Right lung (tissue), 5 donors: ENCODE results near the gene FRMD5. TPM values are rescaled to one million over a fixed set of nuclear protein-coding genes. Genes with fewer than 3 reads are reported as not detected.
A peak's percentile ranks its signal among the peaks of the same experiment; 100 is the strongest.
"Not testable (repeated sequence)": the region's sequence is repeated elsewhere in the genome, so short reads cannot be mapped to it uniquely, and the experiment has no call there.

ENCODE experiments used
- DNase-seq, 2 donors: peaks; one replicate each; pipeline ENCODE4 v3.0.0-alpha.2; 2013
- polyA plus RNA-seq, 5 donors: library from polyadenylated mRNA; unstranded; fragments of 120-200 nt; gene quantifications; one replicate each; pipeline versions ENCODE4 v1.2.1 to v1.2.3, GENCODE V29; 2013; ENCODE audit warnings: inconsistent platforms in 1 of 5, low replicate concordance in 1 of 5; ENCODE audit not compliant: insufficient read length in 5 of 5, insufficient read depth in 1 of 5

The FRMD5 gene
- polyA plus RNA-seq, 5 donors, result 1.7 to 2.0 (median 1.8) TPM

DNA sequence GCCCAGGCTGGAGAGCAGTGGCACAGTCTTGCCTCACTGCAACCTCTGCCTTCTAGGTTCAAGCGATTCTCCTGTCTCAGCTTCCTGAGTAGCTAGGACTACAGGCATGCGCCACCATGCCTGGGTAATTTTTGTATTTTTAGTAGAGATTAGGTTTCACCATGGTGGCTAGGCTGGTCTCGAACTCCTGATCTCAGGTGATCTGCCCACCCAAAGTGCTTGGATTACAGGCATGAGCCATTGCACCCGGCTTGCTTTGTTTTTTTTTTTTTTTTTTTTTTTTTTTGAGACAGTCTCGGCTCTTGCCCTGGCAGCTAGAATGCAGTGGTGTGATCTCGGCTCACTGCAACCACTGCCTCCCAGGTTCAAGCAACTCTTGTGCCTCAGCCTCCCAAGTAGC, 362.6 kb downstream of the FRMD5 start:
- DNase-seq, result not testable (repeated sequence)

DNA sequence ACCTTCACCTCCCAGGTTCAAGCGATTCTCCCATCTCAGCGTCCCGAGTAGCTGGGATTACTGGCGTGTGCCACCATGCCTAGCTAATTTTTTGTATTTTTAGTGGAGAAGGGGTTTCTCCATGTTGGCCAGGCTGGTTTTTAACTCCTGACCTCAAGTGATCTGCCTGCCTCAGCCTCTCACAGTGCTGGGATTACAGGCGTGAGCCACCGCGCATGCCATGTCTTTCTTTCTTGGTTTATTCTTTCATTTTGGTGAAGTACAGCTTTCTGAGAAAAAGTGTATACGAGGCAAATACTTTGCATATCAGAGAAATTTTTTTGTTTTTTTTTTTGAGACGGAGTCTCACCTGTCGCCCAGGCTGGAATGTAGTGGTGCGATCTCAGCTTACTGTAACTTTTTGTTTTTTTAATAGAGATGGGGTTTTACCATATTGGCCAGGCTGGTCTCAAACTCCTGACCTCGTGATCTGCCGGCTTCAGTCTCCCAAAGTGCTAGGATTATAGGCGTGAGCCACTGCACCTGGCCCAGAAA, 363.5 kb downstream of the FRMD5 start:
- not testable (repeated sequence) for DNase-seq

DNA sequence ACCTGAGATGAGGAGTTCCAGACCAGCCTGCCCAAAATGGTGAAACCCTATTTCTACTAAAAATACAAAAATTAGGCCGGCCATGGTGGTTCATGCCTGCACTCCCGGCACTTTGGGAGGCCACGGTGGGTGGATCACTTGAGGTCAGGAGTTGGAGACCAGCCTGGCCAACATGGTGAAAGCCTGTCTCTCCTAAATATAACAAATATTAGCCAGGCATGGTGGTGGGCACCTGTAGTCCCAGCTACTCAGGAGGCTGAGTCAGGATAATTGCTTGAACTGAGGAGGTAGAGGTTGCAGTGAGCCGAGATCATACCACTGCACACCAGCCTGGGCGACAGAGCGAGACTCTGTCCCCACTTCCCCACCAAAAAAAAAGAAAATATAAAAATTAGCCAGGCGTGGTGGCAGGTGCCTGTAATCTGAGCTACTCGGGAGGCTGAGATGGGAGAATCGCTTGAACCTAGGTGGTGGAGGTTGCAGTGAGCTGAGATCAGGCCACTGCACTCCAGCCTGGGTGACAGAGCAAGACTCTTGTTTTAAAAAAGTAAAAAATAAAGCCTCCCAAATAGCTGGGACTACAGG, 364.3 kb downstream of the FRMD5 start:
- DNase-seq, result not testable (repeated sequence)

DNA sequence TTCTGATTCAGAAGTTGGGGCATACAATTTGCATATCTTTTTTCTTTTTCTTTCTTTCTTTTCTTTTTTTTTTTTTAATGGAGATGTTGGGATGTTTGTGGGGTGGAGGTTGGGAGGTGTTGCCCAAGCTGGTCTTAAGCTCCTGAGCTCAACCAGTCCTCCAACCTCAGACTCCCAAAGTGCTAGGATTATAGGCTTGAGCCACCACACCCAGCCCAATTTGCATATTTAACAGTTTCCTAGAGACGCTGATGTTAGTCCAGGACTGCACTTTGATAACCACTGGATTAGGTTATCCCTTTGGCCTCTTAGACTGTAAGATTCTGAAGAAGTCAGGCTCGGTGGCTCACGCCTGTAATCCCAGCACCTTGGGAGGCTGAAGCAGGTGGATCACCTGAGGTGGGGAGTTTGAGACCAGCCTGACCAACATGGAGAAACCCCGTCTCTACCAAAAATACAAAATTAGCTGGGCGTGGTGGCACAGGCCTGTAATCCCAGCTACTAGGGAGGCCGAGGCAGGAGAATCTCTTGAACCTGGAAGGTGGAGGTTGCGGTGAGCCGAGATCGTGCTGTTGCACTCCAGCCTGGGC, 365.0 kb downstream of the FRMD5 start:
- not testable (repeated sequence) for DNase-seq

DNA sequence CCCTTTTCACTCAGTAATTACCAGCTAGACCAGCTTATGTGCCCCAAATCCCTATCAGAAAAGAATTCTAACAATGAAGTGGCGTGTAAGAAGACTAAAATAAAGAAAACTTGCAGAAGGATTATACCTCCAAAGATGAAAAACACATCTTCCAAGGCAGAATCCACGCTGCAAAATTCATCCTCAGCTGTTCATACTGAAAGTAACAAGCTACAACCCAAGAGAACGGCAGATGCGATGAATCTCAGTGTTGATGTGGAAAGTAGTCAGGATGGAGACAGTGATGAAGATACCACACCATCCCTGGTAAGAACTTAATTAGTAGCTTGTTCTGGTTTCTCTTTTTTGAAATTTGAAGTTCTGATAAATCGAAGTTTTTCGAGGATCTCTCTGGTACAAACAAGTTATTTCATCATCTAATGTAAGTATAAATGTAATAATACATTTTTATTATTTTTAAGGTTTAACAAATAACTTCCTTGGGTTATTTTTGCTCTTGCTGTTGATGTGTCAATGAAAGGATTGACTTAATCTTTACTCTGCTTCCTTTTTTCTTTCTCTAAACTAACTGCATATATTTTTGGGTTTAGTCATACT, 366.9 kb downstream of the FRMD5 start:
- DNase-seq, result no peak

DNA sequence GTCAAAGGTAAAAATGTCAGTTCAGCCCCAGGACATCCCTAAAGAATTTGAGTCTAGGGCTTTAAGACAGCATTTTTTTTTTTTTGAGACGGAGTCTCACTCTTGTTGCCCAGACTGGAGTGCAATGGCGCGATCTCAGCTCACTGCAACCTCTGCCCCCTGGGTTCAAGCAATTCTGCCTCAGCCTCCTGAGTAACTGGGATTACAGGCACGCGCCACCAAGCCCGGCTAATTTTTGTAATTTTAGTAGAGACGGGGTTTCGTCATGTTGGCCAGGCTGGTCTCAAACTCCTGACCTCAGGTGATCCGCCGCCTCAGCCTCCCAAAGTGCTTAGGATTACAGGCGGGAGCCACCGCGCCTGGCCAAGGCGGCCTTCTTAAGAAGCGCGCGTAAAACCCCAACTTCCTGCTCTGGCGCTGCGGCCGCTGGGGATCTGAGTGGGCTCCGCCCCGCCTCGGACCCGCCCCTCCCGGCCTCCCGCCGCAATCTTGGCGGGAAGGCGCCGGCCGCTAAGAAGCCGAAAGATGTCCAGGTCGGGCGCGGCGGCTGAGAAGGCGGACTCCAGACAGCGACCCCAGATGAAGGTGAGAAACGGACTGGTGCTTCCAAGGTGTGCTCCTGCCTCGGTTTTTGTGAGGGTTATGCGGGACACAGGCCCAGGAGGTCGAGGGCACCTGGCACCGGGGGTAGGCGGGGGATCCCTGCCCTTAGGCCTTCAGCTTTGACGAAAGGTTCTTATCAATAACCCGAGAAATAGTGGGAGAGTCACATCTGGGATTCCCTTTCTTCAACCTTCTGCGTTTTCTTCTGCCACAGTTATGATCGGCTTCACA, 368.3 kb downstream of the FRMD5 start, which contains the start of gene WDR76:
WDR76 (plus strand) TSS at position 495 of the 834 bp plus-strand sequence; CDS start at position 526, 31 bp downstream.
- peak; percentile 73 to 76 for DNase-seq

DNA sequence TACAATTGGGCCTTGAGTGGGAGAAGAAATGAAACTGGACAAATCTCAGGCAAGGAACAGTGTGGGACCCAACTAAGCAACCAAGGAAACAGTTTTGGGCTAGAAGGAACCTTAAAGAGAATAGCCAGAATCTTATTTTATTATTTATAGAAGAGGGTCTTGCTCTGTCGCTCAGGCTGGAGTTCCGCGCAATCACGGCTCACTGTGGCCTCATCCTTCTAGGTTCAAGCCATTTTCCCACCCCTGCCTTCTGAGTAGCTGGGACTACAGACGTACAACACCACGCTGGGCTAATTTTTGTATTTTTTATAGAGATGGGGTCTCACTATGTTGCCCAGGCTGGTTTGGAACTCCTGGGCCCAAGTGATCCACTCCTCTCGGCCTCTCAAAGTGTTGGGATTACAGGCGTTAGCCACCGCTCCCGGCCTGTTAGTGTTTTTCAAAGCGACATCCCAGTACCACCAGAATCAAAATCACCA, 369.0 kb downstream of the FRMD5 start:
- no peak for DNase-seq

DNA sequence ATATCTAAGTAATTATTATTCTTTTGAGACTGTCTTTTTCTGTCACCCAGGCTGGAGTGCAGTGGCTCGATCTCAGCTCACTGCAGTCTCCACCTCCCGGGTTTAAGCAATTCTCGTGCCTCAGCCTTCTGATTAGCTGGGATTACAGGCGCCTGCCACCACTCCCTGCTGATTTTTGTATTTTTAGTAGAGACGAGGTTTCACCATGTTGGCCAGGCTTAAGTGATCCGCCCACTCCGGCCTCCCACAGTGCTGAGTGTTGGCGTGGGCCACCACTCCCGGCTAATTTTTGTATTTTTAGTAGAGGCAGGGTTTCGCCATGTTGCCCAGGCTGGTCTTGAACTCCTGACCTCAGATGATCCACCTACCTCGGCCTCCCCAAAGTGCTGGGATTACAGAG, 369.8 kb downstream of the FRMD5 start:
- DNase-seq, result not testable (repeated sequence)

DNA sequence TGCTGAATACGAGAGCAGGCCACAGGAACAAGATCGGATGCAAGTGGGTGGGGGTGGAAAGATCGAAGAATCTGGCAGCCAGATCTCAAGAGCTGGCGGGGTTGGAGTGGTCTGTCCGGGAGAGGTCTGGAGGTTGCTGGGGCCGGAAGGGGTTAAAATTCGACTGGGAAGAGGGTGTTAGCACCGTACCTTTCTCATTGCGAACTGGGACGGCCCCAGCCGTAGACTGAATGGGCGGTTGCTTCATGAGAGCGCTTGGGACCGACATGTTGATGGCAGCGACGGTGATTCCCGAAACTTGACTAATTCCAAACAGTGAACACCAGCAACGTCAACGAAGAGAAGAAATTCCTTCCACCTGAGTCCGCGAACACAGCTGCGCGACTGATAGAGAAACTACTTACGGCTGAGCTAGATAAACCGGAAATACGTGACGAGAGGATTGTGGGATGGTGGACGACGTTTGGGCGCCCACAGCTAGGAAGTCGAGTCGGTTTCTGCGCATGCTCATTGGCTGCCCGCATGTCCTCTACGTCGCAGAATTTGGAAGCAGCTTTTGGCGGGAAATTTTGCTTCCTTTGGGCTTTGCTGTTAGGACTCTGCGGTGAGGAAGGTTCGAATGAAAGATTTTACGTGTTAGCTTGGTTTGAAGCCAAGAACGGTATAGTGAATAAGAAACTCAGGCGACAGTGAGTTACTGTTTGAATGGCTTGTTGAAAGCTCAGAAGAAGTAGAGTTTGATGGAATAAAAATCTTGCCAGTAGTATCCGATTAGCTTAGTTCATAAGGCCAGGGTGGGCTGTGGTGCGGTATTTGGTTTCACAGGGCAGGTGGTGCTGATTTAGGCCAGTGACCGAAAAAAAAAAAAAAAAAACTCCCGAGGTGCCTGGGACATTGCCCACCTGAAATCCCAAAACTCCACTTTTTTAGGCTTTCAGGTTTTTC, 370.5 kb downstream of the FRMD5 start, which contains the start of gene MFAP1:
MFAP1 (minus strand) TSS at position 389 of the 945 bp plus-strand sequence; CDS start at position 268, 121 bp downstream.
- peak; percentile 93 to 96 for DNase-seq

DNA sequence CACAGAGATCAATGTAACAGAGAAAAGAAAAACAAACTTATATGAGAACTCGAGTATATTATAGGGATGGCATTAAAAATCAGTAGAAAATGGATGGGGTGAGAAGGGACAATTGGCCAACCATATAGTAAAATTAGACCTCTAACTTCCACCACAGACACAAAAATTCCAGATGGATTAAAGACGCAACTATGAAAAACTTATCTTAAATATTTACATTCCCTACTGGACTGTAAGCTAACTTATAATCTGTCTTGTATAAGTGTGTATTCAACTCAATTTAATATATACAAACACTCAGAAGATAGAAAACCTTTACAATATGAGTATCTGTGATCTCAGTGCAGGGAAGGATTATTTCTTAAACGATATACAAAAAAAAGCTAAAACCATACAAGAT, 373.6 kb downstream of the FRMD5 start:
- no peak for DNase-seq

Other genes with a start within 250 kb of the FRMD5 start
- gene GOLM2, start 93.4 kb upstream of the FRMD5 start, polyA plus RNA-seq, result 100 to 1,000 TPM in 2 of 5 donors, 10 to 100 TPM in 3; 70.6 to 111 (median 89.5) TPM
- gene CTDSPL2, start 232.4 kb upstream of the FRMD5 start, polyA plus RNA-seq, result 10 to 100 TPM; 43.5 to 80.6 (median 75.4) TPM